ENCODE data around the gene IL32.

IL32 gene

DNA sequence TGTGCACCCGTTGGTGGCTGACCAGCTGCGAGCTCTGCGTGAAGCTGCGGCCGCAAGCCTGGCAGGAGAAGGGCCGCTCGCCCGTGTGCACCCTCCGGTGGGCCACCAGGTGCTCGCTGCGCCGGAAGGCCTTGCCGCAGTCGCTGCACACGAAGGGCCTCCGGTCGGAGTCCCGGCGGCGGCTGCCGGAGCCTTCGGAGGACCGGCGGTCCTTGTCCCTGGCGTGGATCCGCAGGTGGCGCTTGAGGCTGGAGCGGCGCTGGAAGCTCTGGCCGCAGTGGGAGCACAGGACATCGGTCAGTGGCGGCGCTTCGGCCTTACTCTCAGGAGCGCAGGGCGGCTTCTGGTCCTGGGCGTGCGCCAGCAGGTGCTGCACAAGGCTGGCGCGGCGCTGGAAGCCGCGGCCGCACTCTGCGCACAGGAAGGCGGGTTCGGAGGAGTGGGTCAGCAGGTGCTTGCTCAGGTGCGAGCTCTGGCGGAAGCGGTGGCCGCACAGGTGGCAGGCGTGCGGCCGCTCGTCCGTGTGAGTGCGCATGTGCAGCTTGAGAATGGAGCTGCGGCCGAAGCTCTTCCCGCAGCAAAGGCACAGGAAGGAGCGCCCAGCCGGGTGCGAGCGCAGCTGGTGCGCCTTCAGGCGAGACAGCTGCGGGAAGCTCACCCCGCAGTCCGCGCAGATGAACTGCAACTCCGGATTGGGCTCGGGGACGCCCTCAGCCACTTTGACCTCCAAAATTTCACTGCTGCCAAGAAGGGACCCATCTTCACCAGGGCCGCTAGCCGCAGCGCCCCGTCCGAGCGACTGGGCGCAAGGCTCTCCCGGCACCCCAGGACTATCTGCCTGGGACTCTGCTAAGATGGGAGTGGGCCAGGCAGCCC is 24.5 kb downstream of the IL32 start:
- DNase-seq (ENCODE audit: low spot score): no peak

- no peak for DNase-seq (ENCODE audit: low spot score)
Observed at GRCh38 chr16:3091551-3091950, 26.1 kb downstream of the IL32 start.

DNA sequence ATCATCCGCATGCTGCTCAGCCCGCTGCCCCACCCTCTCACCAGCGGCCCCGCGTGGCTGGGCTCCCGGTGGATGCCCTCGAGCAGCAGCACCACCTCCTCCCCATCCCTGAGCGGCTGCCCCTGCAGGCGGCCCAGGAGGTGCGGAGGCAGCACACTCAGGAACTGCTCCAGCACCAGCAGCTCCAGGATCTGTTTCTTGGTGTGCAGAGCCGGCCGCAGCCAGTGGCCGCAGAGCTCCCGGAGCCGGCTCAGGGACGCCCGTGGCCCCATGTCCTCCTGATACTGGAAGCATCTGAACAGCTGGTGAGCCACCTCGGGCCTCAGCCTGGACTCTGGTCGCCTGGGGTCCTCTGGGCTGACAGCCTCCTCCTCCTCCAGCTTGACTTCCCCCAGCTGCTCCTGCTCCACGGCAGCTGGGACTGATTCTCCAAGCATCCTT is 27.1 kb downstream of the IL32 start:
- DNase-seq (ENCODE audit: low spot score): no peak

DNA sequence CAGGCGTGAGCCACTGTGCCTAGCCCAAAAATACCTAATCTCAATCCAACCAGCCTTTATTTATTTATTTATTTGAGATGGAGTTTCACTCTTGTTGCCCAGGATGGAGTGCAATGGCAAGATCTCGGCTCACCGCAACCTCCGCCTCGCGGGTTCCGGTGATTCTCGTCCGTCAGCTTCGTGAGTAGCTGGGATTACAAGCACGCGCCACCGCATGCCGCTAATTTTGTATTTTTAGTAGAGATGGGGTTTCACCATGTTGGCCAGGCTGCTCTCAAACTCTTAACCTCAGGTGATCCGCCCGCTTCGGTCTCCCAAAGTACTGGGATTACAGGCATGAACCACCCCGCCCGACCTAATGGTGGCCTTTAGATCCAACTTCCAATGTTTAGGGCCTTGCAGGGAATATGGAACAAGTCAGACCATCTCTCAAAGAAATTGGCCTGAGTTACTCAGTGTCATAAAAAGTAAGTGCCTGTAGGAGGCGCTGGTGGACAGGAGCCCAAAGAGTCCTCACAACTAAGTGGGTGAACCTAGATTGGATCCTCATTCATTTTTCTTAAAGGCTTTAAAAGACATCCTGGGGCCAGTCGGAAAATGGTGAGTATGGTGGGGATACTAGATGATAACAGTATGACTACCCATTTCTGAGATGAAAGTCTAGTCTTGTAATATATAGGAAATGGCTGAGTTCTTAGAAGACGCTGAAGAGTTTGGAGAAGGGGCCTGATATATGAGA is 29.0 kb downstream of the IL32 start:
- peak; percentile 64 for DNase-seq (ENCODE audit: low spot score)

- DNase-seq (ENCODE audit: low spot score): no peak
Observed at GRCh38 chr16:3095869-3096268, 30.4 kb downstream of the IL32 start.

DNA sequence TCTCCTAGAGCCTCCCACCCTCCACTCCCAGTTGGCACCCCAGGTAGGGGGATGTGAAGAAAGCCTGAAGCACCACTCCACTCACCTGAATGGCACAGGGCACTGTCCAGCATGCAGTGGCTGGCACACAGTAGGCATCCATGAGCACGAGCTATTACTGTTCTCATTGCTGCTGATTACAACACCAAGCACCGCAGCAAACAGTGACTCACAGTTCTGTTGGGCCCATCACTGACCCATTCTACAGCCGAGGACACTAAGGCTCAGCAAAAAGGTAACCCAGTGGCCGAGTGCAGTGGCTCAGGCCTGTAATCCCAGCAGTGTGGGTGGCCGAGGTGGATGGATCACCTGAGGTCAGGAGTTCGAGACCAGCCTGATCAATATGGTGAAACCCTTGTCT is 30.9 kb downstream of the IL32 start:
- DNase-seq (ENCODE audit: low spot score): no peak

GRCh38 chr16:3097266-3097665 is 31.8 kb downstream of the IL32 start:
- DNase-seq (ENCODE audit: low spot score): no peak

DNA sequence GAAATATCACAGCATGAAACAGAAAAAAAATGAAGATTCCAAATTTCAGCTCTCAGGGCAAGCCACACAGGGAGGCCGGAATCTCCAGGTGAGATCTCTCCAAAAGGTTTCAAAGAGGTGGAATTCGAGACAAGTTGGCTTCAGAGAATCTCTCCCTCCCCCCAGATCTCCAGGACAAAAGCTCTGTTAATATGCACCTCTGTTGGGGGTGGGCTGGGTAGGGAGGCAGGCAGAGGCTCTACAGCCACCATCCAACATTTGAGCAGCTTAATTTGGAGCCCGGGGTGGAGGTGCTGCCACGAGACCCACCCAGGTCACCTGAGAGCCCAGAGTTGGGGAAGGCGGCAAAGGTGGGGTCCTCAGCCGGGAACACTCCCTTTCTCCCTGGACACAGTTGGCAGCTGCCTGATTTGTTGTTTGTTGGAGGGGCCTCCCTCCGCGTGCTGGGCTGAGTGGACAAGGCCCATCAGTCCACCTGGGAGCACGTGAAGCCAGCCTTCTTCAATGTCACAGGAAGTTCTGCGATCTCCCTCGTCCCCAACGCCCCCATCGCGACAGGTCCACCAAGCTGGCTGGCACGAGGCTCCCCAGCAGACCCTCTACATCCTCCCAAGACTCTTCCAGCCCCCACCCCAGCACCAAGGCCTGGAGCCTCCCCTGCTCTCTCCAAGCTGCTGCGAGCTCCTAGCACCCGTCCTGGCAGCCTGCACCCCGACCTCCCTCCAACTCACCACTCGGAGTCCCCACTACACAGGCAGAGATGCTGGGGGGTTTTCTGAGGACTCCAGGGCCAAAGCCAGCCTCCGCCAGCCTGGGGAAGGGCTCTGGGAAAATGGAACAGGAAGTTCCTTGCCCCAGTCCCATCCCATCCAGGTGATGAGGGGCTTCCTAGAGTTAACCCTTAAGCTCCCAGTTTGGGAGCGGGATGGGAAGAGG is 33.3 kb downstream of the IL32 start, which contains the start of gene ZSCAN10:
ZSCAN10 (minus strand) TSS at position 836 of the 936 bp plus-strand sequence. CDS start 6,357 bp downstream, outside the sequence.
- DNase-seq (ENCODE audit: low spot score): no peak

DNA sequence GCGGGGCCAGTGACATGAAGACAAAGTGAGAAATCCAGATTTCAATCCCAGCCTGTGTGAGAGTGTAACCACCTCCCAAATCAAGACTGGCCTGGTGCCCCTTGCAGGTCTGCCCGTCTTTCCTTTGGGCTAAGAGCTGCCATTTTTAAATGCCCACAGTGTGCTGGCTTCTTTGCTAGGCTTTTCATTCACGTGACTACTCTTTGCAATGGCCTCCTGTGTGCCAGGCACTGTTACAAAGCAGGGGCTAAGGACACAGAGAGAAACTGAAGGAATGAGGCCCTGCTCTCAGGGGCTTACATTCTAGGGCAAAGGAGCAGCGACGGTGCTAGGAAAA is 33.9 kb downstream of the IL32 start:
- no peak for DNase-seq (ENCODE audit: low spot score)

DNA sequence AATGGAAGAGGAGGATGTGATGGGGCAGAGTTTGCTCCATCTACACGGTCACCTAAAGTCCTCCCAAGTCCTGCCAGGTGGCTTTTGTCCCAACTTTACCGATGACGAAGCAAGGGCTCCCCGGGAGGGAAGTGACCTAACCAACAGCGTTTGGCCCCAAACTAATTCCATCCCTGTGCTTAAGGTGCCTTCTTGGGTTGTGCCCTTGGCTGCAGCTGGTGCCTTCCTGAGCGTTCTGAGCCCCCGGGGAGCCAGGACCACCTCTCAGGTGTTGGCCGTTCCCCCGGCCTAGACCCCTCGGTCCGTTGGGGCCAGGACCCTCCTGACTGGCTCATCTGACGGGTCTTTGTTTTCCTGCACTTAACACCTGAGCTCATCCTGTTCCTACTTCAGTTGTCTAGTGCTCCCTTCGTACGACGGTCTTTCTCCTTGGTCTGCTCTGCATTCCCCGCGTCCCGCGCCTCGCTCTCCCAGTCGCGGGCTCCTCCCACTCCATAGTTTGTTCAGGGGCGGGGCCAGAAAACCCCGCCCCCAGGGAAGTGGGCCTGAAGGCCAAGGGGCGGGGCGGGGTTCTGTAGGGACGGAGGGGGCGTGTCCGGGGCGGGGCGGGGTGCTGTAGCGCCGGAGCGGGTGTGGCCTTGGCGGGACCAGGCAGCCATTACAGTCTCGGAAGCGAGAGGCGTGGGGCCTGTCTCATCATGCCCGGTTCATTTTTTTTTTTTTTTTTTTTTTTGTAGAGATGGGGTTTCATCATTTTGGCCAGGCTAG is 34.5 kb downstream of the IL32 start:
- DNase-seq (ENCODE audit: low spot score): peak; percentile 79

GRCh38 chr16:3101018-3101840 is 35.8 kb downstream of the IL32 start:
- peak; percentile 45 for DNase-seq (ENCODE audit: low spot score)

DNA sequence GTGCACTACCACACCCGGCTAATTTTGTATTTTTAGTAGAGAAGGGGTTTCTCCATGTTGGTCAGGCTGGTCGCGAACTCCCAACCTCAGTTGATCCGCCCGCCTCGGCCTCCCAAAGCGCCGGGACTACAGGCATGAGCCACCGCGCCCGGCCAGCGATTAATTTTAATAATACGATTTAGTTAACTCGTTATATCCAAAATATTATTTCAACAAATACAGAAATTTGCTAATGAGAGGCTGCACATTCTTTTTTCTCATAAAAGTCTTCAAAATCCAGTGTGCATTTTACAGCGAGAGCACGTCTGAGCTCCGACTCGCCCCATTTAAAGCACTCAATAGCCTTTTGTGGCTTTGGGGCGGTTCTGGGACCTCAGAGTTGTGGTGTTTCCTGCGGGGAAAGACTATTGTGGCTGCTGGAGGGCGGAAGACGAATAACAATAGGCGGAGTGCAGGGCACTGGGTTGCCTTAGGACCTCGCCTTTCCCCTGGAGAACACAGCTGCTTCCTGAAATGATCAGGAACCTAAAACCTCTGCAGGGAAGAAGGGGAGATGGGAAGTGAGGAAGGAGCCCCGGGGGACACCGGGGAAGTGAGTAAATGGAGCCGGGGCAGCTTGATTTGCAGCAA is 36.5 kb downstream of the IL32 start:
- no peak for DNase-seq (ENCODE audit: low spot score)

DNA sequence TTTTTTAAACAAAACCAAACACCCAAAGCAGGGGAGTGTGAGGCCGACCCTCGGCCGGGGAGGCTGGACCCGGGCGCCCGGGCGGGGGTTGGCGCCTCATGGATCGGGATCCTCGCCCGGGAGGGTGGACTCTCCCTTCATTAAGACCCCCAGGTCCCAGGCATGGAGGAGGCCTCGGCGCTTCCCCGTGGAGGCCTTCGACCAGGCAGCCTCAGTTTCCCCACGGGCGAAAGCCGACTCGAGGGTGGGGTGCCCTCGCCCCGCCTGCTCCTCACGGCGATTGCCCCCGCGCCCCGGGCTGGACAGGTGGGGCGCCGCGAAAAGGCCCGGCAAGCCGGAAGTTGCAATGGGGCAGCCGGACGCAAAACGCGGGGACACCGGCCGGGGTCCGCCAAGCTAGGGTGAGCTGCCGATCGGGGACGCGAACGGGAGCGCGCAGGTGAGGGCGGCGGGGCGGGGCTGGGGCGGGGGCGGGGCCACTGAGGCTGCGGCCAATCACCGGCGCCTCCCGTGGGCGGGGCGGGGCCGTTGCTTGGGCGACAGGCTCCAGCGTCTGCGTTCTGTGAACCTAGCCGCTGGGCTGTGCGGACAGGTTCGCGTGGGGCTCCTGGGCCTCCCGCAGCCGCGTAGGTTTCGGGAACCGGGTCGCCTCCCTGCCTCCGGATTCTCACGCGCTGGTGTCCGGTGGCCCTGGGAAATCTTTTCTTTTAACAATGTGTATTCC is 40.9 kb downstream of the IL32 start:
- DNase-seq (ENCODE audit: low spot score): peak; percentile 88

- DNase-seq (ENCODE audit: low spot score): peak; percentile 91
Observed at GRCh38 chr16:3112058-3112880, 46.8 kb downstream of the IL32 start, which contains the start of gene ZNF205. Gene ZNF205, plus strand, starts transcription at chr16:3112586. Its CDS starts 845 bp downstream, at chr16:3113431.

DNA sequence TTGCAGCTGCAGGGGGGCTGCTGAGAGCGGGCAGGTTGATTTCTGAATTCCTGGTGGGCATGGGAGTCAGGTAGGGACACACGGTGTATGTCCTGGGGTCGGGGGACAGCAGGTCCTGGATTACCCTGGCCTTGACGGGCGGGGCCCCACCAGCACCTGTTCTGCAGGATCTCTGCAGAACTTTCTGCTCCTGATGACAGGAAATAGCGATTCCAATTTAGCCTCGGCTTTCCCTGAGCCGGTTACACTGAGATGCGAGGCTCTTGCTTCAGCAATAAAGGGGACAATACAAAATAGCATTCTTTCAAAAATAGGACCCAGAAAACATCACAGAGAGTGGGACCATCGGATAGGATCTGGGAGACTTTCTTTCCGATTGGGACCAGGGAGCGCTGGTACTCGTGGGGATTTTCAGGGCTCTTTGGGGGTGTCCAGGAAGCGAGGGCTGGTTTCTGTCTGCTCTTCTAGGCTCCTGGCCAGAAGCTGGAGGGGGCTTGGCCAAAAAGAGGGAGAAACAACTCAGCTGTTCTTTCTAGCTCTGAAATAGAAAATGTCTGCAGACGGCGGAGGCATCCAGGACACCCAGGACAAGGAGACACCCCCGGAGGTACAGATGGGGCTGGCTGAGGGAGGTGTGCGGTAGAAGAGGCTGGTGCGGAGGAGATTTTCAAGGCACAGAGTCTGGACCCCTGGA is 47.6 kb downstream of the IL32 start:
- no peak for DNase-seq (ENCODE audit: low spot score)

DNA sequence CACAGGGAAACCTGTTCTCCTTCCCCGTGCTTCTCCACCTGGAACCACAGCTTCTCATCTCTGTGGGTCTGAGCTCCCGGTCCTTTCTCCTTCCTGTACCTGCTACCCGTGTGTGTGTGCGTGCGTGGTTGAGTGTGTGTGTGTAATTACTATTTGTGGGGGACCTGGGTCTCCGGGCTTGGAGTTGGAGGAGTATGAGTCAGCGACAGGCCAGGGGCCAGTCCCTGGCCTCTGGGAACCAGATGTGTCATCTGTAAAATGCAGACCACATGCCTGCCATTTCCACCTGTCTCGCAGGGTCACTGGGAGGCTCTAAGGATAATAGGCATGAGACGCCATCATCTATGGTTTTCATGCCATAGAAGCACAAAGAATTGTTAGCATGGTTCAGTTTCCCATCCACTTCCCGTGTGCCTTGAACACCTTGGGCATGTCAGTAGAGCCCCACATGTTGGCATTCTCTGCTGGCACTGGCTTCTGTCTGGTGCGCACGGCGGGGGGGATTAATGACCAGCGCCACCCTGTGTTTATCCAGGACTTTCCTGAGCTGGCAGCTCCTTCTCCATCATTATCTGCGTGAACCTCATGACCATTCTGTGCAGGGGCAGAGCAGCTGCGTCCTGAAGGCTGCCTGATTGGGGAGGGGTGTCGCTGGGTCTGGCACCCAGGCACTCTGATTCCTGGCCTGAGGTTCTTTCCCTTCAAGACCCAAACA is 48.5 kb downstream of the IL32 start:
- DNase-seq (ENCODE audit: low spot score): no peak

- no peak for DNase-seq (ENCODE audit: low spot score)
Observed at GRCh38 chr16:3115003-3115402, 49.6 kb downstream of the IL32 start.
